Measurements from ENCODE around the gene CD180.

- no peak for TF ChIP-seq CEBPB (IDR thresholded peaks at IDR 0.05; ENCODE audit: low read depth)
- no peak for TF ChIP-seq POLR2A (IDR thresholded peaks at IDR 0.05; ENCODE audit: borderline replicate concordance, extremely low read depth, insufficient read depth, insufficient read length)
- TF ChIP-seq CBX3 (IDR thresholded peaks at IDR 0.05; ENCODE audit: low read depth): no peak
- no peak for TF ChIP-seq CTCF (IDR thresholded peaks at IDR 0.05 in 2 of 3, conservative IDR thresholded peaks at IDR 0.05 in 1 of 3; ENCODE audit: borderline replicate concordance in 1 of 3, insufficient read depth in 1 of 3, low read depth in 2 of 3, low read length in 2 of 3)
- TF ChIP-seq SRF (IDR thresholded peaks at IDR 0.05; ENCODE audit: low read depth): no peak
- no peak for TF ChIP-seq EZH2 (IDR thresholded peaks at IDR 0.05)
- TF ChIP-seq SIN3A (IDR thresholded peaks at IDR 0.05; ENCODE audit: low read depth): no peak
- no peak for TF ChIP-seq FOSL1 (IDR thresholded peaks at IDR 0.05; ENCODE audit: low read depth)
- TF ChIP-seq JUND (IDR thresholded peaks at IDR 0.05): no peak
- TF ChIP-seq MAX (IDR thresholded peaks at IDR 0.05): no peak
- TF ChIP-seq RAD21 (IDR thresholded peaks at IDR 0.05; ENCODE audit: low read depth): no peak
- no peak for TF ChIP-seq POLR2AphosphoS5 (IDR thresholded peaks at IDR 0.05; ENCODE audit: low read depth, low read length)
- no peak for TF ChIP-seq ZNF274 (IDR thresholded peaks at IDR 0.05; ENCODE audit: low read depth, low read length)
- TF ChIP-seq EZH2phosphoT487 (IDR thresholded peaks at IDR 0.05; ENCODE audit: borderline replicate concordance): no peak
These were observed 43.5 kb upstream of the CD180 start for GRCh38 chr5:67240065-67240464.

All from HCT116 (cell line).